ENCODE results near the gene EIF4G3. TPM values are rescaled to one million over a fixed set of nuclear protein-coding genes. Genes with fewer than 3 reads are reported as not detected.

The EIF4G3 gene
- total RNA-seq, 1 experiment from 2014 or later = 55.4 TPM

GRCh38 chr1:21131200-21131599, 45.5 kb downstream of the EIF4G3 start:
- H3K27ac Mint-ChIP-seq (ENCODE audit: unreplicated experiment) = no peak overlapping the region
- Histone ChIP-seq H3K27me3 (replicated peaks; ENCODE audit: control insufficient read depth, insufficient read depth, low read length) (no peaks in the 10 kb centered on the region), H3K4me1 (no peaks in the 10 kb centered on the region), H3K4me3 (ENCODE audit: low read depth, low read length) (no peak overlapping the region), H3K36me3 (ENCODE audit: control insufficient read depth, insufficient read depth, low read length) (0 out of 2 replicates have a peak, but pooled peaks cover 1% of the 10 kb centered on the region), H3K9me3 (no peaks in the 10 kb centered on the region)
- H3K9me3 Mint-ChIP-seq (ENCODE audit: unreplicated experiment) = peaks cover 10% of the 10 kb centered on the region
- DNase-seq = no peak
- CTCF ChIA-PET = no interaction called here
- BruUV-seq (replicated peaks) = no TSS peak
- H3K4me3 Mint-ChIP-seq (ENCODE audit: unreplicated experiment) = no peak overlapping the region
- TF ChIP-seq CTCF (IDR thresholded peaks at IDR 0.05; ENCODE audit: insufficient read depth in 1 of 2, low read depth in 1 of 2, low read length in 1 of 2, severe bottlenecking in 1 of 2, unreplicated experiment in 1 of 2) = no peak
- POLR2A ChIA-PET = no interaction called here
- intact Hi-C loops (cut with micrococcal nuclease; ENCODE audit: unreplicated experiment) = no loop called here
- no peaks in the 10 kb centered on the region for H3K27me3 Mint-ChIP-seq (ENCODE audit: insufficient read depth, unreplicated experiment)
- no peaks in the 10 kb centered on the region for H3K4me1 Mint-ChIP-seq (ENCODE audit: low read depth, unreplicated experiment)
- H3K36me3 Mint-ChIP-seq (ENCODE audit: insufficient read depth, unreplicated experiment) = peaks cover 19% of the 10 kb centered on the region

- no peak for DNase-seq
- Histone ChIP-seq H3K4me1 (no peaks in the 10 kb centered on the region), H3K9me3 (no peaks in the 10 kb centered on the region), H3K4me3 (ENCODE audit: low read depth, low read length) (no peak overlapping the region), H3K27me3 (replicated peaks; ENCODE audit: control insufficient read depth, insufficient read depth, low read length) (no peaks in the 10 kb centered on the region), H3K36me3 (ENCODE audit: control insufficient read depth, insufficient read depth, low read length) (0 out of 2 replicates have a peak, but pooled peaks cover 1% of the 10 kb centered on the region)
- peaks cover 19% of the 10 kb centered on the region for H3K36me3 Mint-ChIP-seq (ENCODE audit: insufficient read depth, unreplicated experiment)
- no peaks in the 10 kb centered on the region for H3K4me1 Mint-ChIP-seq (ENCODE audit: low read depth, unreplicated experiment)
- H3K9me3 Mint-ChIP-seq (ENCODE audit: unreplicated experiment) = peaks cover 10% of the 10 kb centered on the region
- no peak for TF ChIP-seq CTCF (IDR thresholded peaks at IDR 0.05; ENCODE audit: insufficient read depth in 1 of 2, low read depth in 1 of 2, low read length in 1 of 2, severe bottlenecking in 1 of 2, unreplicated experiment in 1 of 2)
- H3K27ac Mint-ChIP-seq (ENCODE audit: unreplicated experiment) = no peak overlapping the region
- no TSS peak for BruUV-seq (replicated peaks)
- ChIA-PET CTCF (no interaction called here), POLR2A (no interaction called here)
- H3K27me3 Mint-ChIP-seq (ENCODE audit: insufficient read depth, unreplicated experiment) = no peaks in the 10 kb centered on the region
- intact Hi-C loops (cut with micrococcal nuclease; ENCODE audit: unreplicated experiment) = no loop called here
- H3K4me3 Mint-ChIP-seq (ENCODE audit: unreplicated experiment) = no peak overlapping the region
These were observed 47.3 kb downstream of the EIF4G3 start for GRCh38 chr1:21129407-21129806.

- no peaks in the 10 kb centered on the region for H3K4me1 Mint-ChIP-seq (ENCODE audit: low read depth, unreplicated experiment)
- intact Hi-C loops (cut with micrococcal nuclease; ENCODE audit: unreplicated experiment) = no loop called here
- no peak for DNase-seq
- no peak overlapping the region for H3K27ac Mint-ChIP-seq (ENCODE audit: unreplicated experiment)
- no peak overlapping the region for H3K4me3 Mint-ChIP-seq (ENCODE audit: unreplicated experiment)
- peaks cover 10% of the 10 kb centered on the region for H3K9me3 Mint-ChIP-seq (ENCODE audit: unreplicated experiment)
- H3K27me3 ChIP-seq (replicated peaks; ENCODE audit: control insufficient read depth, insufficient read depth, low read length) = no peaks in the 10 kb centered on the region
- H3K4me1 ChIP-seq = no peaks in the 10 kb centered on the region
- ChIA-PET CTCF (no interaction called here), POLR2A (no interaction called here)
- H3K27me3 Mint-ChIP-seq (ENCODE audit: insufficient read depth, unreplicated experiment) = no peaks in the 10 kb centered on the region
- no peak overlapping the region for H3K4me3 ChIP-seq (ENCODE audit: low read depth, low read length)
- H3K36me3 ChIP-seq (ENCODE audit: control insufficient read depth, insufficient read depth, low read length) = 0 out of 2 replicates have a peak, but pooled peaks cover 1% of the 10 kb centered on the region
- TF ChIP-seq CTCF (IDR thresholded peaks at IDR 0.05; ENCODE audit: insufficient read depth in 1 of 2, low read depth in 1 of 2, low read length in 1 of 2, severe bottlenecking in 1 of 2, unreplicated experiment in 1 of 2) = no peak
- H3K36me3 Mint-ChIP-seq (ENCODE audit: insufficient read depth, unreplicated experiment) = peaks cover 28% of the 10 kb centered on the region
- no peaks in the 10 kb centered on the region for H3K9me3 ChIP-seq
- no TSS peak for BruUV-seq (replicated peaks)
These were observed 50.4 kb downstream of the EIF4G3 start for GRCh38 chr1:21126324-21126723.
